Measurements from ENCODE around the gene TANC1.
A peak's percentile ranks its signal among the peaks of the same experiment; 100 is the strongest.
"Not testable (repeated sequence)": the region's sequence is repeated elsewhere in the genome, so short reads cannot be mapped to it uniquely, and the experiment has no call there.

Gene TANC1

GRCh38 chr2:159089543-159089942 lies 121.1 kb downstream of the TANC1 start:
- no peak for DNase-seq (ENCODE audit: low spot score)

DNA sequence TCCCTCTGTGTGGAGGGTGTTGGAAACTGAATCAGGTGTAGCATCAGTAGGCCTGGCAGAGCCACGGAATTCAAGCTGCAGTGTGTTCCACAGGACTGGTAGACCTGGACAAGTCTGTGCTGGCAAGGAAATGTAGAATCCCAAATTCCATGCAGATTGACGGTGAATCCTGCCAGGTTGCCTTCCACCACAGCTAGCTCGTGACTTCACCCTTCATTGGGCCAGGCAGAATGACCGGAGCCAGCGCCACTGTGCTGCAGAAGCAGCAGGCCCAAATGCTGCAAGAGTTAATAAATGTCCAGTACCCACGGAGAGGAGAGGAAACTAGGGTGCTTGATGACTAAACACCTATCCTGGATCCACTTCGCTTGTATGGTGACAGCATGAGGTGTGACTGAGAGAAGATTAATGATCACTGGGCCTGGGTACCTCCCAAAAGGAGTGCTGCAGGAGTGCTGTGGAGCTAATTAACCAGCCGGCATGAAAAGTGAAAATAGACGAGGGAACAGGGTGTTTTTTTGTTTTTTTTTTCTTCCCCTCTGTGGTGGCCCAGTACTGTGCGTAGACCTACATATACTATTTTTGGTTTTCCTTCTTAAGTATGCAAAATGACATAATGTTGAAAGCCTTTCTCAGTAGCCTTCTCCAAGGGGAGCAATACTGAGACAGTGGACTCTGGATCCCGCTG lies 122.2 kb downstream of the TANC1 start:
- DNase-seq (ENCODE audit: low spot score), result no peak

- no peak for DNase-seq (ENCODE audit: low spot score)
These were observed 122.9 kb downstream of the TANC1 start for GRCh38 chr2:159091381-159091780.

DNA sequence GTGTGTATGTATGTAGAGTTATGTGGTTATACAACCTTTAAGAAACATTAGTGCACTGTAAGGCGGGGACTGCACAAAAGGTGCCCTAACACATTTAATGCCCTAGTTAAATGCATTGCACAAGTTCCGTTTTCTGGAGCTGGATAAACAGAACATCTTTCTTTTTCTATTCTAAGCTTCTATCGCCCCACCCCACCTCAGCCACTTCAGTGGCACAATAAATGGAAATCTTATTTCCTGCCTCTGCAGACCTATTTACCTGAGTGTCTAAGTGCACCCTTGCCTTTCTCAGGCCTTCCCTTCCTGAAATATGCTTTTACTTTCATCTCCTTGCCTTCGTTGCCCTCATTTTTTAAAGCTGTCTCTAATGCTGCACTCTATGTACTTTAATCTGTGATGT lies 123.5 kb downstream of the TANC1 start:
- DNase-seq (ENCODE audit: low spot score), result no peak

- no peak for DNase-seq (ENCODE audit: low spot score)
These were observed 125.1 kb downstream of the TANC1 start for GRCh38 chr2:159093497-159093896.

DNA sequence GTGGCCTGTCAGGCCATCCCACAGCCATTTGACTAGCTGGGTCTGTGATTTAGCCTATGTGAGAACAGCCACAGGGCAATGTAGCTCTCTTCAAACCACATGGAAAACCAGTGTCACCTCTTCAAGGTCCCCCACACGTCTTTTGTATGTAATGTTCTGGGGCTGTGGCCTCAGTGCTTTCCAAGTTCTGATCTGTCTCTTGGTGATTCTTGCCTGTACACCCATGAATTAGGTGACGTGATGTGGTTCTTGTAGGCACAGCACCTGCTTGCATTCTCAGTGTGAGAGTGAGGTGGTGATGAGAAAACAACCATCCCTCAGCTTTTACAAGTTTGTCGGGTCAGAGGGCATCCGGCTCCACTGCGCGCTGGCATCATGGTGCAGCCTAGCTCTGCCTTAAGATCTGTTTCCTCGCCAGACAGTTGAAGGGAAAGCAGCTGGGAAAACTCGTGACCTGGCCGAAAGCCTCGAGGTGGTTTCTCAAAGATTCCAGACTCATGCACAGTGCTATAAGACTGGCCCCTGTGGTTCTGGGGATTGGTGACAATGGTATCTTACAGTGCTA lies 125.8 kb downstream of the TANC1 start:
- no peak for DNase-seq (ENCODE audit: low spot score)

DNA sequence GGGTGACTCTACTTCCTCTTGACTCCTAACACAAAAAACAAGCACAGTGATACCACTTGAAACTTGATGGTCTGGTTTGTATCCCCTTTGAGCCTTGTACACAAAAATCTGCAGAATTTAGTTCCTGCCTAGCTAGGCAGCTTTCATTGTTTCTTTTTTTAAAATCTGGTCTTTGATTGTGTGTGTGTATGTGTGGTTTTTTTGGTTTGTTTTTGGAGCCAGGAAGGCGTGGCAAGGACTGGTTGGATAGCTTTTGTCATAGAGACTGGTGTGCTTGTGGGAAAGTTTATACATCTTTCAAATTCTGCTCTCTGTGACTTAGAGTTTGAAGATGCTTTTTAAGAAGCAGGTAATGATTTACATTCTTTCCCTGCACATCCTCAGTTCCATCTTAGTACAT lies 127.4 kb downstream of the TANC1 start:
- DNase-seq (ENCODE audit: low spot score), result no peak

DNA sequence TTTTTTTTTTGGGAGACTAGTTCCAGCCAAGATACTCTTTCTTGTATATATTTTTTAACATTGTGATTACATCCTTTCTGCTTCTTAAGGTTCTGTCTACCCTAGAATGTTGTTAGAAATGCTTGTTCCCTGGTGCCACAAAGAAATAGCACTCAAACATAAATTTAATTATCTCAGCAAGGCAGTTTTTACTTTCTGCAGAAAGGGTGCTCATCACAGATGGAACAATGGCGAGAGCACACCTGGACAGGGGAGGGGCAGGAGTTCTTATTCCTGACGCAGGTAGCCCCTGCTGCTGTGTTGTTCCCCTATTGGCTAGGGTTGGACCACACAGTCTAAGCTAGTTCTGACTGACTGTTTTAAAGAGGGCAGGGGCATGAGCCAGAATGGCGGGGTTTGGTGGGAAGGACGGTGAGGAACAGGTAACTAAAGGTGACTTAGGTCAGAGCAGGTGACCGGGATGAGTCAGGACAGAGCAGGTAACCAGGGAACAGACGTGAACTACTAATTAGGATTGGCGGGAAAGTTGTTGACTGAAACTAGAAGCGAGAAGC lies 127.9 kb downstream of the TANC1 start:
- DNase-seq (ENCODE audit: low spot score), result not testable (repeated sequence)

DNA sequence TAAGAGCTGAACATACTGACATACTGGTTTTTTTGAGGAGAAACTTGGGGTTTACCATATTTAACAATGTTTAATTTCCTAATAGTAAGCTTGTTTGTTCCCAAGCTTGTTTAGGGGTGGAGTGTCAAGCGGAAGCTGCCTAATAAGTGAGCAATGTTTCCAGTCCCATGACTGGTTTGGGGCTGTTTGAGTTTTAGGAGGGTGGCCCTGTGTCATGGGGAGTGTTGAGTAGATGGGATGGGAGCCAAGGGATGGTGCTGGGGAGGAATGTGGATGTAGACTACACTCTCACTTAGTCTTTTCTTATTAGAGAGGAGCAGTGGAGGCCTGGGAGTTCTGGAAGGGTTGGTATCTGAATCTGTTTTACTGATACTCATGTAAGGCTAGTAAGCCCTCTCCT lies 128.5 kb downstream of the TANC1 start:
- no peak for DNase-seq (ENCODE audit: low spot score)

GRCh38 chr2:159098361-159098760 lies 129.9 kb downstream of the TANC1 start:
- peak; percentile 60 for DNase-seq (ENCODE audit: low spot score)

GRCh38 chr2:159098921-159099411 lies 130.5 kb downstream of the TANC1 start:
- DNase-seq (ENCODE audit: low spot score), result no peak

DNA sequence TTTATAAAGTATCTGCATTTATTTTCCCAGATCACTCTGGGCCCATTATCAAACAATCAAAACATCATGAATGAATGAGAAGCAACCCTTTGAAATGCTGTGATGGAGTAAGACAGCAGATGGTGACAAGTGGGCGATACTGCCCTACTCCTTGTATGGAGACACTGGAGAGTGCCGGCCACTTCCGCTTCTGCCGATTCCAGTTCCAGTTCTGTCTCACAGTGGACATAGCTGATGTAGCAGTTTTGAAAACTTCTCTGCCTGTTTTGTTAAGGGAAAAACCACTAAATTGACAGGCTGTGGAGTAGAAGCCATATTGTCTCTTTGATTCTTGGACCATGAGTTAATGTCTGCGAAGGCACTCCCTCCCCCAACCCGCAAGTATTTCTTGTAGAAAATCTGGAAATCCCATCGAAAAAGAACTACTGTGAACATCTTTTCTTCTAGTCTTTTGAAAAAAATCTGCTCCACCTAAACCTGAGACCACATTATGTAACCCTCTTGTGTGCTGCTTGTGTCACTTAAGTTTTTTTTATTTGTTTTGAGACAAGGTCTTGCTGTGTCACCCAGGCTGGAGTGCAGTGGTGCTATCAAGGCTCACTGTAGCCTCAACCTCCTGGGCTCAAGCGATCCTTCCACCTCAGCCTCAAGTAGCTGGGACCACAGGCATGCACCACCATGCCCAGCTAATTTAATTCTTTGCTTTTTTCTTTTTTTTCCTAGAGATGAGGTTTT lies 133.5 kb downstream of the TANC1 start:
- no peak for DNase-seq (ENCODE audit: low spot score)

- no peak for DNase-seq (ENCODE audit: low spot score)
These were observed 135.0 kb downstream of the TANC1 start for GRCh38 chr2:159103411-159103810.

DNA sequence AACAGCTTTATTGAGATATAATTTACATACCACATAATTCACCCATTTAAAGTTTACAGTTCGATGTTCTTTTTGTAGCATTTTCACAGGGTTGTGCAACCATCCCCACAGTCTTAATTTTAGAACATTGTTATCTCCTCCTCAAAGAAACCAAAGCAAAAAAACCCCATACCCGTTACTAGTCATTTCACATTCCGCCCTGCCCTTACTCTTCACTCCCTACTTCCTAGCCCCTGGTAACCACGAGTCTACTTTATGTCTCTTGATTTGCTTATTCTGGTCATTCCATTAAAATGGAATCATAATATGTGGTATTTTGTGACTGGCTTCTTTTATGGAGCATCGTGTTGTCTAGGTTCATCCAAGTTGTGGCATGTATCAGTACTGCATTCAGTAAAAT lies 137.7 kb downstream of the TANC1 start:
- DNase-seq (ENCODE audit: low spot score), result no peak

DNA sequence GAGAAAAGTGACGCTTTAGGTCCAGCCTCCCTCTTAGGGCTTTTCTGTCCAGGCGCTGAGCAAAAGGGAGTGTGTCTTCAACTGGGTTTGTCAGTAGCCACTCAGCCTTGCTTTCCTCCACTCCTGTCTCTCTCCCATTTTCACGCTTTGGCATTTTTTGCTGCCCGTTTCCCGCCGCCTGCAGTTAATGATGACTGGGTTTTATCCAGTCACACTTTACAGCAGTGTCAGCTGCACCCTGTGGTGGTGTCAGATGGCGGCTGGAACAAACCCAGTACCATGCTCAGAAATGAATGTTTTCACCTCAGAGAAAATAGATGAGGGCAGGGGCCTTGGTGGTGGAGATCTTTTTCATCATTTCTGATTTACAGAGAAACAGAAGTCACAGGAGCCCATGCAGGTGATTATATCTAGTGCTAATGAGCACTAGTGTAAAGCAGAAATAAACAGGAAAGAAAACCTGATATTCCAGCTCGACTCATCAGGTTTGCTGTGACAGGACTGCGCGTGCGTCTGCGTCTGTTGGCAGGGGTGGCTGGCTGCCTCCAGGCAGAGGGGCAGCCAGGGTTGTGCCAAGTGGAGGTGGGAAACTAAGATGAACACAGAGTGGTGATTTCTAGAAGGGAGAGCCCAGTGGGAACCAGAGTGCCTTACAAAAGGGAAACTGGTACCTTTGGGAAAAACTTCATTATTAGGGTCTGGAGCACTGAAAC lies 139.9 kb downstream of the TANC1 start:
- DNase-seq (ENCODE audit: low spot score), result no peak

DNA sequence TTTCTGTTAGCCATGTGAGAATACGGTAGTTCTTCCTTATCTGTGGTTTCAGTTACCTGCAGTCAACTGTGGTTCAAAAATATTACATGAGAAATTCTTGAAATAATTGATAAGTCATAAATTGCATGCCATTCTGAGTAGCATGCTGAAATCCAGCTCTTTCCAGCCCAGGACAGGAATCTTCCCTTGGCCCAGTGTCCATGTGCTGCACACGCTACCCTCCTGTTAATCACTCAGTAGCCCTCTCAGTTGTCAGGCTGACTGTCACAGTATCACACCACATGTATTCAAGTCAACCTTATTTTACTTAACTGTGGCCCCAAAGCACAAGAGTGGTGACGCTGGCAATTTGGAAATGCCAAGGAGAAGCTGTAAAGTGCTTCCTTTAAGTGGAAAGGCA lies 141.1 kb downstream of the TANC1 start:
- no peak for DNase-seq (ENCODE audit: low spot score)

- no peak for DNase-seq (ENCODE audit: low spot score)
These were observed 142.3 kb downstream of the TANC1 start for GRCh38 chr2:159110784-159111183.

DNA sequence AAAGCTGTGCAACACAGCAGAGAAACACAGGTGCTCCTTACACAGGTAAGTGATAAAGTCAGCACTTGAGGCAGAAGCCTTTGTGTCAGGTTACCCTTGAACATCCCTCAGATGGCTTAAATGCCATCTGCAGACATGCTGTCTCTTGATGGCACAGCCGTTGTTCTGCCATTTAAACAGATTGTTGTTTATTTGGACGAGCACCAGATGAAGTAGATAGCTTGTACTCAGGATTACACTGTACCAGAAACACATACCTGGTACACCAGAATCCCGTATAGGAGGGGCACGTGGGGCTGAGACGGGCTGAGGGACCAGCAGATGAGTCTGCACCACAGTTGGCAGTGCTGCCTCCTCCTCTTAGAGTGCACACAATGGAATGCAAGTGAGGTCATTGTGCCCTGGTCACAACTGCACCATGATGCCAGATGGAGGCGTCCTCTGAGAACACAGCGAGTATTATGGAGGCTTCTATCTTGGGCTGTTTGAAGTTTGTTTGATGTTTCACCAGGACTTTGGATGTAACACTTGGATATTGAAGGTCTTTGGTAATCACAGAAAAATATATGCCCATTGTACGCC lies 143.0 kb downstream of the TANC1 start:
- no peak for DNase-seq (ENCODE audit: low spot score)

GRCh38 chr2:159114835-159115234 lies 146.4 kb downstream of the TANC1 start:
- DNase-seq (ENCODE audit: low spot score), result no peak

DNA sequence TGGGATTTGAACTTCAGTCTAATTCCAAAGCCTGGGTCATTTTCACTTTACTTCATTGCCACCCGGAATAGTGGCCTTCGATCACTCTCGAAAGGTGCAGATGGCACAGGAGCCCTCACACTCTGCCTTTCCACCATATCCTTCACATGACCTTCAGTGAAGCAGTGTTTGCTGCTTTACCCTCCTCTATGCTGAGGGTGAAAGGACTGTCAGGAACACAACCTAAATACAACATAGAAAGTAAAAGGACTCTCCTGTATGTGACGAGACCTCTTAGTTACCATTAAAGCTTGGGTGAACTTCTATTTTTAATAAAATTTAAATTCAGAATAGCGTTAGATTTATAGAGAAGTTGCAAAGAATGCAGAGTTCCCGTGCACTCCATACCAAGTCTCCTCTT lies 148.5 kb downstream of the TANC1 start:
- no peak for DNase-seq (ENCODE audit: low spot score)

GRCh38 chr2:159117658-159118057 lies 149.2 kb downstream of the TANC1 start:
- no peak for DNase-seq (ENCODE audit: low spot score)
